Bronchial epithelial cell (primary cell): ENCODE data around the gene NHEJ1. TPM values are rescaled to one million over a fixed set of nuclear protein-coding genes. Genes with fewer than 3 reads are reported as not detected.

Source experiments
- DNase-seq: peaks from one replicate; pipeline ENCODE4 v3.0.0-alpha.2; 2010; ENCODE audit warnings: low read depth
- FAIRE-seq: peaks from 2 replicates; lab custom pipeline; 2011; peaks lifted over from hg19 to GRCh38; lab: Jason Lieb, UNC
- H3K27me3 ChIP-seq: 2 replicates; pipeline ENCODE4 v1.5.1; 2011; ENCODE audit warnings: low read length; ENCODE audit not compliant: control insufficient read depth, insufficient read depth
- H3K36me3 ChIP-seq: 2 replicates; pipeline ENCODE4 v1.5.1; 2011; ENCODE audit warnings: low read length; ENCODE audit not compliant: control insufficient read depth, insufficient read depth
- H3K4me3 ChIP-seq: 2 replicates; pipeline ENCODE4 v1.5.1; 2011; ENCODE audit warnings: mild to moderate bottlenecking, low read depth, low read length, control low read depth
- total RNA-seq: library from RNA; depleted of rRNA; stranded (reverse); fragments of >200 nt; gene quantifications from 2 replicates; pipeline ENCODE4 v1.2.1, GENCODE V29; 2014
- TF ChIP-seq, protein P1 (sequence below): IDR thresholded peaks from 2 replicates; pipeline ENCODE4 v1.5.1; 2011; ENCODE audit warnings: mild to moderate bottlenecking, moderate library complexity, low read length, control low read depth, inconsistent platforms; ENCODE audit not compliant: insufficient read depth, severe bottlenecking

Gene NHEJ1
- total RNA-seq, 1 donor from 2014 or later = 22.1 TPM

DNA sequence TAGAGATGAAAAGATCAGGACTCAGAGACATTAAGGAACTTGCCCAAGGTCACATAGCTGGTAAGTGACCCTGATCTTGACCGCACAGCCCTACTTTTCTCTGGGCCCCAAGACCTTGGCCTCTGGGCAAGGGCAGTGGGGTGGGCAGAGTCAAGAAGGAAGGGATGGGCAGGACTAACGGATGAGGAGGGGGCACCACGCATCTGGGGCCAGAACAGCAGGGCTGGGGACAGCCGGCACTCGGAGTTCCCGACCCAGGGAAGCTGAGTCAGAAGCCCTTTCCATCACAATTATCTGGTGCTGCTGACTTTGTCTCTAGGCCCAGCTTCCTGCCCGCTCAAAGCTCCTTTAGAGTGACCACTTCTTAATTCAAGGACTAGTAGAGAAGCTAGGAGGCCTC lies 133.7 kb downstream of the NHEJ1 start:
- FAIRE-seq (no peak), DNase-seq (no peak)
- Histone ChIP-seq H3K4me3 (no peak overlapping the region), H3K27me3 (peaks cover 2% of the 10 kb centered on the region), H3K36me3 (no peaks in the 10 kb centered on the region)
- TF ChIP-seq, protein P1, sequence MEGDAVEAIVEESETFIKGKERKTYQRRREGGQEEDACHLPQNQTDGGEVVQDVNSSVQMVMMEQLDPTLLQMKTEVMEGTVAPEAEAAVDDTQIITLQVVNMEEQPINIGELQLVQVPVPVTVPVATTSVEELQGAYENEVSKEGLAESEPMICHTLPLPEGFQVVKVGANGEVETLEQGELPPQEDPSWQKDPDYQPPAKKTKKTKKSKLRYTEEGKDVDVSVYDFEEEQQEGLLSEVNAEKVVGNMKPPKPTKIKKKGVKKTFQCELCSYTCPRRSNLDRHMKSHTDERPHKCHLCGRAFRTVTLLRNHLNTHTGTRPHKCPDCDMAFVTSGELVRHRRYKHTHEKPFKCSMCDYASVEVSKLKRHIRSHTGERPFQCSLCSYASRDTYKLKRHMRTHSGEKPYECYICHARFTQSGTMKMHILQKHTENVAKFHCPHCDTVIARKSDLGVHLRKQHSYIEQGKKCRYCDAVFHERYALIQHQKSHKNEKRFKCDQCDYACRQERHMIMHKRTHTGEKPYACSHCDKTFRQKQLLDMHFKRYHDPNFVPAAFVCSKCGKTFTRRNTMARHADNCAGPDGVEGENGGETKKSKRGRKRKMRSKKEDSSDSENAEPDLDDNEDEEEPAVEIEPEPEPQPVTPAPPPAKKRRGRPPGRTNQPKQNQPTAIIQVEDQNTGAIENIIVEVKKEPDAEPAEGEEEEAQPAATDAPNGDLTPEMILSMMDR = no peak

DNA sequence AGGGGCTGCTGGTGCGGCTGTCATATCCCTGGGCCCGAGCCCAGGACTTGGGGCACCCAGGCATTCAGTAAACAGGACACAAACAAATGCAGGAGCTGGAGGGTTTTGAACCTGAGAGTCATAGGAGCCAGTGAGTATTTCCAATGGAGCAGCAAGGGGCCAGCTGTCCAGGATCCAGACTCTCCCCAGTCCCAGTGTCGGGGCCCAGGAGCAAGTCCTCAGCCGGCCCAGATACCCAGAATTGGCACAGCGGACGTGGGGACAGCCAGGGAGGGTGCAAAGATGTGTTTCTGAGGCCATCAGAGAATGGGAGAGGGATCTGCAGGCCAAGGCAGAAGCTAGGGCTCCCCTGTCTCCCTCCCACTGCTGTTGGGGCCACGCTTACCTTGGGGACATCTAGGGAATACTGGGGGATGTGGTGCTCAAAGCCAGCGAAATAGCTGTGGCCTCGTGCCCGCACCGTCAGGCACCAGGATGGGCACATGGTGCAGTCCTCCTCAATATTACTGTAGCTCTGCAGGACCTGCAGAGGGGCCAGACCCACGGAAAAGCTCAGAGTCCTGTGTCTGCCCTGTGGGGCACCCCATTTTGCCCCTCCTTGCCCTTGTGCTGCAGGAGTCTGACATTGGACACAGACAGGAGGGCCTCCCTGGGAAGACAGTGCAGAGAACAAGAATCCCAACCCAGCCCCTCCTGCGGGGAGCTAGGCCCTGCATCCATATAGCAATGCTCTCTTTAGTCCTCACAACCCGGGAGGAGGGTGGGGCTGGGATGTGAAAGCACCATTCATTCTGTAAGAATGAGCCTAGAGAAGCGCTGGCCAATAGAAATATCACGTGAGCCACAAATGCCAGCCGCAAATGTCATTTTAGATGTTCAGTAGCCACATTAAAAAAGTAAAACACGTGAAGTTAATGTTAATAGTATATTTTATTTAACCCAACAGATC lies 134.7 kb downstream of the NHEJ1 start:
- H3K27me3 ChIP-seq = peaks cover 2% of the 10 kb centered on the region
- DNase-seq = no peak
- H3K36me3 ChIP-seq = no peaks in the 10 kb centered on the region
- TF ChIP-seq, protein P1 = no peak
- no peak overlapping the region for H3K4me3 ChIP-seq
- FAIRE-seq = no peak

Other genes starting within 250 kb of the NHEJ1 start
- gene CDK5R2, start 201.1 kb downstream of the NHEJ1 start, total RNA-seq = not detected in 2 replicates
- gene FEV, start 175.6 kb downstream of the NHEJ1 start, total RNA-seq = not detected in 2 replicates
- not detected in 2 replicates for gene CRYBA2, start 167.4 kb downstream of the NHEJ1 start, total RNA-seq
- not detected in 2 replicates for gene CFAP65, start 119.3 kb downstream of the NHEJ1 start, total RNA-seq
- gene IHH, start 99.9 kb downstream of the NHEJ1 start, total RNA-seq = not detected in 2 replicates
- 1.3 and 1.9 TPM in 2 replicates for gene SLC23A3, start 9.2 kb upstream of the NHEJ1 start, total RNA-seq
- 44.2 and 54.5 TPM in 2 replicates for gene CNPPD1, start 16.1 kb upstream of the NHEJ1 start, total RNA-seq
- 57.4 and 110 TPM in 2 replicates for gene RETREG2, start 17.5 kb upstream of the NHEJ1 start, total RNA-seq
- 55.4 and 59.8 TPM in 2 replicates for gene ZFAND2B, start 46.0 kb upstream of the NHEJ1 start, total RNA-seq
- 40.2 and 46.1 TPM in 2 replicates for gene ABCB6, start 58.1 kb upstream of the NHEJ1 start, total RNA-seq
- gene ATG9A, start 68.8 kb upstream of the NHEJ1 start, total RNA-seq = 26.3 and 36.4 TPM in 2 replicates
- gene ANKZF1, start 69.0 kb upstream of the NHEJ1 start, total RNA-seq = 46.3 and 48.9 TPM in 2 replicates
- 3.7 and 4.7 TPM in 2 replicates for gene GLB1L, start 84.6 kb upstream of the NHEJ1 start, total RNA-seq
- 48.3 and 50.8 TPM in 2 replicates for gene STK16, start 84.7 kb upstream of the NHEJ1 start, total RNA-seq
- gene TUBA4B, start 92.4 kb upstream of the NHEJ1 start, total RNA-seq = not detected in 2 replicates
- 47.9 and 68.7 TPM in 2 replicates for gene TUBA4A, start 93.1 kb upstream of the NHEJ1 start, total RNA-seq
- gene DNAJB2, start 118.6 kb upstream of the NHEJ1 start, total RNA-seq = 57.6 and 60.0 TPM in 2 replicates
- gene PTPRN, start 148.6 kb upstream of the NHEJ1 start, total RNA-seq = 0.13 and 1.3 TPM in 2 replicates
- not detected in 2 replicates for gene RESP18, start 171.9 kb upstream of the NHEJ1 start, total RNA-seq
- 50.8 and 60.4 TPM in 2 replicates for gene DNPEP, start 227.1 kb upstream of the NHEJ1 start, total RNA-seq